Glutamatergic neuron (in vitro differentiated cells): ENCODE data around the gene PLPPR1. TPM values are rescaled to one million over a fixed set of nuclear protein-coding genes. Genes with fewer than 3 reads are reported as not detected.

Source experiments
- DNase-seq: peaks from one replicate; pipeline ENCODE4 v3.0.0; 2022
- H3K27ac Mint-ChIP-seq: one replicate; pipeline ENCODE4 v1.8.0; 2020; ENCODE audit warnings: mild to moderate bottlenecking, mixed read lengths, inconsistent platforms; ENCODE audit not compliant: unreplicated experiment
- H3K27me3 Mint-ChIP-seq: one replicate; pipeline ENCODE4 v1.8.0; 2020; ENCODE audit warnings: mild to moderate bottlenecking, moderate library complexity, mixed read lengths, inconsistent platforms; ENCODE audit not compliant: unreplicated experiment
- H3K36me3 Mint-ChIP-seq: one replicate; pipeline ENCODE4 v1.8.0; 2020; ENCODE audit warnings: mild to moderate bottlenecking, mixed read lengths, inconsistent platforms; ENCODE audit not compliant: unreplicated experiment
- H3K4me1 Mint-ChIP-seq: one replicate; pipeline ENCODE4 v1.8.0; 2020; ENCODE audit warnings: mild to moderate bottlenecking, low read depth, mixed read lengths, inconsistent platforms; ENCODE audit not compliant: unreplicated experiment
- H3K4me3 Mint-ChIP-seq: one replicate; pipeline ENCODE4 v1.8.0; 2020; ENCODE audit warnings: mild to moderate bottlenecking, mixed read lengths, inconsistent platforms; ENCODE audit not compliant: unreplicated experiment
- H3K9me3 Mint-ChIP-seq: one replicate; pipeline ENCODE4 v1.8.0; 2020; ENCODE audit warnings: mild to moderate bottlenecking, moderate library complexity, mixed read lengths, inconsistent platforms; ENCODE audit not compliant: unreplicated experiment
- CTCF ChIP-seq: fragments of 200-600 bp; sonication (generic); IDR thresholded peaks from one replicate; pipeline ENCODE4 v1.5.0; 2021; ENCODE audit not compliant: partially characterized antibody, unreplicated experiment
- total RNA-seq: library from RNA; stranded (reverse); fragmentation: NEBNext Ultra II Directional; extraction: Animal tissue kit (Norgen Biotek cat#: 25700); gene quantifications from one replicate; pipeline ENCODE4 v1.2.1, GENCODE V29; 2021; ENCODE audit not compliant: unreplicated experiment

PLPPR1 gene
- total RNA-seq, 1 donor from 2014 or later = 7.4 TPM

- no peak overlapping the region for H3K27ac Mint-ChIP-seq
Measured at GRCh38 chr9:101362450-101362849, 333.9 kb downstream of the PLPPR1 start.

GRCh38 chr9:101365181-101365580 lies 336.7 kb downstream of the PLPPR1 start:
- Mint-ChIP-seq H3K4me1 (no peaks in the 10 kb centered on the region), H3K36me3 (no peaks in the 10 kb centered on the region), H3K27ac (no peak overlapping the region), H3K27me3 (no peaks in the 10 kb centered on the region), H3K4me3 (no peak overlapping the region), H3K9me3 (no peaks in the 10 kb centered on the region)
- no peak for DNase-seq
- TF ChIP-seq CTCF = no peak

More at GRCh38 chr9:101362450-101362849, 333.9 kb downstream of the PLPPR1 start:
- no peak for TF ChIP-seq CTCF
- H3K36me3 Mint-ChIP-seq = peaks cover 2% of the 10 kb centered on the region
- H3K4me1 Mint-ChIP-seq = no peaks in the 10 kb centered on the region
- H3K4me3 Mint-ChIP-seq = no peak overlapping the region
- H3K27me3 Mint-ChIP-seq = no peaks in the 10 kb centered on the region
- no peak for DNase-seq
- H3K9me3 Mint-ChIP-seq = no peaks in the 10 kb centered on the region

- no peak overlapping the region for H3K4me3 Mint-ChIP-seq
- H3K9me3 Mint-ChIP-seq = no peaks in the 10 kb centered on the region
- H3K27ac Mint-ChIP-seq = no peak overlapping the region
- DNase-seq = no peak
- H3K4me1 Mint-ChIP-seq = no peaks in the 10 kb centered on the region
- H3K36me3 Mint-ChIP-seq = no peaks in the 10 kb centered on the region
- TF ChIP-seq CTCF = no peak
- H3K27me3 Mint-ChIP-seq = no peaks in the 10 kb centered on the region
Measured at GRCh38 chr9:101366038-101366756, 337.7 kb downstream of the PLPPR1 start.

- DNase-seq = no peak
- Mint-ChIP-seq H3K4me3 (no peak overlapping the region), H3K27me3 (no peaks in the 10 kb centered on the region), H3K36me3 (no peaks in the 10 kb centered on the region), H3K4me1 (no peaks in the 10 kb centered on the region), H3K27ac (no peak overlapping the region), H3K9me3 (no peaks in the 10 kb centered on the region)
- no peak for TF ChIP-seq CTCF
Measured at GRCh38 chr9:101367323-101367722, 338.8 kb downstream of the PLPPR1 start.

GRCh38 chr9:101369286-101369685 lies 340.8 kb downstream of the PLPPR1 start:
- no peak overlapping the region for H3K4me3 Mint-ChIP-seq
- no peaks in the 10 kb centered on the region for H3K9me3 Mint-ChIP-seq
- H3K4me1 Mint-ChIP-seq = no peaks in the 10 kb centered on the region
- no peaks in the 10 kb centered on the region for H3K36me3 Mint-ChIP-seq
- H3K27ac Mint-ChIP-seq = no peak overlapping the region
- no peak for DNase-seq
- no peak for TF ChIP-seq CTCF
- no peaks in the 10 kb centered on the region for H3K27me3 Mint-ChIP-seq
